ENCODE measurements around the gene ZFY.

DNA sequence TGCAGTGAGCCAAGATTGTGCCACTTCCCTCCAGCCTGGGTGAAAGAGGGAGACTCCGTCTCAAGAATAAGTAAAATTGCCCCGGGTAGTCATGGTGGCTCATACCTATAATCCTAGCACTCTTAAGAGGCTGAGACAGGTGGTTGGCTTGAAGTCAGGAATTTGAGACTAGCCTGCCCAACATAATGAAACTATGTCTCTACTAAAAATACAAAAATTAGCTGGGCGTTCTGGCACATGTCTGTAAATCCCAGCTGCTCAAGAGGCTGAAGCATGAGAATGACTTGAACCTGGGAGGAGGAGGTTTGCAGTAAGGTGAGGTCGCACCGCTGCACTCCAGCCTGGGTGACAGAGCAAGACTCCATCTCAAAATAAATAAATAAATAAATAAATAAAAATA lies 49.3 kb downstream of the ZFY start:
- no peak for TF ChIP-seq CTCF (IDR thresholded peaks at IDR 0.05)
- no peak for TF ChIP-seq EP300 (IDR thresholded peaks at IDR 0.05)
